ENCODE data around the gene PRM1. TPM values are rescaled to one million over a fixed set of nuclear protein-coding genes. Genes with fewer than 3 reads are reported as not detected.

Gene PRM1
- total and polyA plus RNA-seq, 2 of the 4 experiments (the other 2 are of a cell fraction) = not detected

DNA sequence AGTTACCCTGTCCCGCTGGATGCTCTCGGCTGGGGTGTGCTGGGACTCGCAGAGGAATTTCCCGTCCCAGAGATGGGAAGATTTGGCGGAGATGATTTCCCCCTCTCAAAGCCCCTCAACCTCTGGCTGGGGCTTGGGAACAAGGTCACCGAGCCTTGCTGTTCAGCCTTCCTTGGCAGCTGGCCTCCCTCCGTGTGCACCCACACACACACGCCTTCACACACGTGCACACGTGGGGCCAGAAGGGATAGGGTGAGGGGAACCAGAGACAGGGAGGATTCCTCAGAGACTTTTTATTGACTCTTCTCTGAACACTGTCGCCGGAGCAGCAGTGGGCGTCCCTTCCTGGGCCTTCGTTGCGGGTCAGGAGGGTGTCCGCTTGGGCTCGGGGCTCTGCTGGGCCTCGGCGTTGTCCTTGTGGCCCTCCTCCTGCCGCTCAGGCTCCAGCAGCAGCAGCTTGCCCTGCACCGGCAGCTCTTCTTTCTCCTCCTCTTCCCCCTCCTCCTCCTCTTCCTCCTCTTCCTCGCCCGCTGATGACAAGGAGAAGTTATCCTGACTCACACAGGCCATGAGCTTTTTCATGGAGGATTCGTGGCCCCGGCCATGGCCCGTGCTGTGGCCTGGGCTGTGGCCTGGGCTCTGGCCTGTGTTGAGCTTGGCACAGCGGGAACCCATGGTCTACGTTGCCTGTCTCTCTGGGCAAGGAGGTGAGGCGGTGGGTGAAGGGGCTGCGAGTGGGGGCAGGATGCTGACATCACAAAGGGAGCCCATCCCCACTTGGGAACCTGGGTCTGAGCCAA, 8.0 kb downstream of the PRM1 start, which contains the start of gene PRM3:
PRM3 (minus strand) TSS at position 709 of the 800 bp plus-strand sequence; CDS start at position 675, 34 bp downstream.
- no peak within 1 kb of the TSS for H3K4ac ChIP-seq (ENCODE audit: low read depth, low read length)
- H2BK20ac ChIP-seq (ENCODE audit: low read depth, low read length) = no peak within 1 kb of the TSS
- H4K5ac ChIP-seq (ENCODE audit: low read depth, low read length) = no peak within 1 kb of the TSS; the same call in 1 of the 2 replicates
- H3K23ac ChIP-seq (ENCODE audit: low read depth, low read length) = no peak within 1 kb of the TSS
- no peak within 1 kb of the TSS for H4K91ac ChIP-seq (ENCODE audit: insufficient read depth, low read depth, low read length)
- H3K18ac ChIP-seq (ENCODE audit: low read depth, low read length) = peak within 1 kb of the TSS; percentile 10; the same call in 1 of the 2 replicates
- H3K56ac ChIP-seq (ENCODE audit: extremely low read depth, insufficient read depth, low read length) = no peak within 1 kb of the TSS
- no peak within 1 kb of the TSS for H3K9ac ChIP-seq (ENCODE audit: low read depth, low read length)
- no peak for DNase-seq
- H3K27me3 ChIP-seq (ENCODE audit: control insufficient read depth, insufficient read depth, low read length) = peaks cover 6% of the 10 kb centered on the region
- H3K4me1 ChIP-seq (ENCODE audit: control insufficient read depth, insufficient read depth, low read length) = peaks cover 7% of the 10 kb centered on the region; the same call in 1 of the 2 replicates
- no peak within 1 kb of the TSS for H3K4me2 ChIP-seq (ENCODE audit: low read depth, low read length)
- H3K36me3 ChIP-seq (ENCODE audit: control insufficient read depth, insufficient read depth, low read length) = no peaks in the 10 kb centered on the region
- H2AK9ac ChIP-seq (replicated peaks; ENCODE audit: low read depth, low read length, poor library complexity) = no peak within 1 kb of the TSS
- in situ Hi-C loops (cut with MboI; ENCODE audit: low sequenced_read_pairs) (no loop called here), intact Hi-C loops (cut with micrococcal nuclease) (no loop called here), dilution Hi-C loops (cut with HindIII; ENCODE audit: low sequenced_read_pairs, unreplicated experiment) (no loop called here)
- no peak within 1 kb of the TSS for H2BK5ac ChIP-seq (ENCODE audit: low read depth, low read length, poor library complexity, severe bottlenecking)
- H2BK15ac ChIP-seq (ENCODE audit: low read depth, low read length) = no peak within 1 kb of the TSS
- peaks cover 7% of the 10 kb centered on the region for H3K9me3 ChIP-seq (ENCODE audit: control insufficient read depth, insufficient read depth, low read length)
- whole genome bisulfite sequencing, 2 experiments (ENCODE audit: extremely low coverage in 2 of 2, insufficient read length in 1 of 2) = 61% methylated on average over 10 of the region's 30 CpGs; no CpG with 5 or more reads in 1 of the 2 experiments
- H2BK120ac ChIP-seq (ENCODE audit: low read depth, low read length) = no peak within 1 kb of the TSS; the same call in 1 of the 2 replicates
- H3K79me1 ChIP-seq (ENCODE audit: low read depth in 1 of 2, low read length in 2 of 2) = no peaks in the 10 kb centered on the region
- CTCF ChIA-PET = interaction anchor here (0.6 to 1.0 kb wide), 2 partner anchors 18 to 1048 kb away, joined by 3 to 4 read pairs; no protein-coding TSS in a partner anchor
- no peak within 1 kb of the TSS for H4K8ac ChIP-seq (ENCODE audit: low read depth in 2 of 2, low read length in 2 of 2)
- BruUV-seq (replicated peaks) = no TSS peak
- peak within 1 kb of the TSS; percentile 7; the same call in 1 of the 2 replicates for H3K27ac ChIP-seq (ENCODE audit: insufficient read depth, low read length)
- peak within 1 kb of the TSS; percentile 36 for H2AFZ ChIP-seq (replicated peaks; ENCODE audit: low read length, poor library complexity)
- no peaks in the 10 kb centered on the region for H3K9me1 ChIP-seq (ENCODE audit: insufficient read depth, low read length)
- no peak within 1 kb of the TSS for H3K14ac ChIP-seq (replicated peaks; ENCODE audit: low read depth, low read length)
- peak; percentile 52 for ATAC-seq (ENCODE audit: low read depth)
- POLR2A ChIA-PET (ENCODE audit: unreplicated experiment) = interaction anchor here (0.7 to 1.8 kb wide), 2 partner anchors 17 to 21 kb away, joined by 3 to 18 read pairs; partner anchors contain the start of gene SOCS1
- TF ChIP-seq RFX5 (IDR thresholded peaks at IDR 0.05; ENCODE audit: low read depth, low read length) (no peak), RAD21 (IDR thresholded peaks at IDR 0.05; ENCODE audit: low read length) (no peak)
- TF ChIP-seq, protein P1, sequence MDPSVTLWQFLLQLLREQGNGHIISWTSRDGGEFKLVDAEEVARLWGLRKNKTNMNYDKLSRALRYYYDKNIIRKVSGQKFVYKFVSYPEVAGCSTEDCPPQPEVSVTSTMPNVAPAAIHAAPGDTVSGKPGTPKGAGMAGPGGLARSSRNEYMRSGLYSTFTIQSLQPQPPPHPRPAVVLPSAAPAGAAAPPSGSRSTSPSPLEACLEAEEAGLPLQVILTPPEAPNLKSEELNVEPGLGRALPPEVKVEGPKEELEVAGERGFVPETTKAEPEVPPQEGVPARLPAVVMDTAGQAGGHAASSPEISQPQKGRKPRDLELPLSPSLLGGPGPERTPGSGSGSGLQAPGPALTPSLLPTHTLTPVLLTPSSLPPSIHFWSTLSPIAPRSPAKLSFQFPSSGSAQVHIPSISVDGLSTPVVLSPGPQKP (IDR thresholded peaks at IDR 0.05; ENCODE audit: borderline replicate concordance, low read depth, low read length) = no peak
- H2AK5ac ChIP-seq (ENCODE audit: low read depth, low read length) = no peak within 1 kb of the TSS
- no peaks in the 10 kb centered on the region for H4K20me1 ChIP-seq (ENCODE audit: insufficient read depth, low read length)
- H3K4me3 ChIP-seq (ENCODE audit: insufficient read depth, low read depth, low read length) = no peak within 1 kb of the TSS
